GM12878 (cell line): ENCODE data around the gene GIPC3. TPM values are rescaled to one million over a fixed set of nuclear protein-coding genes. Genes with fewer than 3 reads are reported as not detected.

Experiments used
- BRCA1 ChIP-seq: IDR thresholded peaks from 2 replicates; pipeline ENCODE4 v1.6.1; 2011; ENCODE audit warnings: low read depth, low read length, improper control_type of control experiment
- E2F4 ChIP-seq: IDR thresholded peaks from 2 replicates; pipeline ENCODE4 v1.6.1; 2012; ENCODE audit warnings: low read depth, low read length, improper control_type of control experiment
- IRF5 ChIP-seq: fragments of 450-650 bp; IDR thresholded peaks from 2 replicates; pipeline ENCODE4 v1.6.1; 2017; ENCODE audit warnings: borderline replicate concordance
- KDM1A ChIP-seq: fragments of 200-600 bp; sonication (generic); IDR thresholded peaks from 2 replicates; pipeline ENCODE4 v1.6.1; 2016; ENCODE audit warnings: borderline replicate concordance
- ZBTB11 ChIP-seq: fragments of 450-650 bp; formaldehyde crosslinking; IDR thresholded peaks from 2 replicates; pipeline ENCODE4 v1.5.0; 2022; ENCODE audit warnings: mild to moderate bottlenecking, missing genetic modification characterization
- ZNF207 ChIP-seq: fragments of 450-650 bp; IDR thresholded peaks from 2 replicates; pipeline ENCODE4 v1.6.1; 2014; ENCODE audit warnings: antibody characterized with exemption, mild to moderate bottlenecking, borderline replicate concordance
- polyA plus RNA-seq, 11 experiments: library from polyadenylated mRNA; depleted of rRNA in 4 of 11; unstranded in 6 of 11; stranded (reverse) in 5 of 11; fragments of >200 nt; fragmentation: Nextera tagmentation in 4 of 11; fragmentation: Illumina TruSeq in 1 of 11; extraction: Ambion mirVana in 4 of 11; extraction: Trizol in 1 of 11; gene quantifications; 1 replicate in 1 of 11; 2 replicates in 10 of 11; pipeline versions ENCODE4 v1.2.1 to v1.2.3, GENCODE V29; 2011 to 2016; ENCODE audit warnings: inconsistent platforms in 2 of 11, missing spikeins in 2 of 11, low read depth in 1 of 11
- total RNA-seq, 4 experiments: library from RNA; depleted of rRNA in 3 of 4; stranded (reverse); fragments of >200 nt in 3 of 4; fragmentation: Illumina TruSeq in 1 of 4; extraction: Trizol in 1 of 4; gene quantifications; 2 replicates each; pipeline versions ENCODE4 v1.2.1 to v1.2.3, GENCODE V29; 2013 to 2021

Gene GIPC3
- total and polyA plus RNA-seq, 10 of the 15 experiments (the other 5 are each of a cell fraction or from before 2014, with no cell fraction given): not detected

- no peak for TF ChIP-seq ZBTB11 (CRISPR knock-in tag)
- TF ChIP-seq ZNF207: no peak
- no peak for TF ChIP-seq E2F4
- no peak for TF ChIP-seq KDM1A
- TF ChIP-seq BRCA1: no peak
- no peak for TF ChIP-seq IRF5
- TF ChIP-seq, all 136 proteins: peak for 0
Measured at GRCh38 chr19:3612330-3612729, 27.1 kb downstream of the GIPC3 start (continued).
